ENCODE measurements around the gene ERLEC1. TPM values are rescaled to one million over a fixed set of nuclear protein-coding genes. Genes with fewer than 3 reads are reported as not detected.

ERLEC1 gene
- total RNA-seq, 1 donor from 2014 or later, result 20.9 TPM

Small RNAs within 50 kb of the gene (microRNA-seq; reads per million reads assigned to microRNA genes)
- 0.69 reads per million for gene MIR3682 (ENCODE audit: unreplicated experiment)

Other genes starting within 250 kb of the ERLEC1 start
- gene CHAC2, start 19.2 kb upstream of the ERLEC1 start, total RNA-seq (ENCODE audit: unreplicated experiment), result 1.7 TPM
- 25.3 TPM for gene ASB3, start 91 bp upstream of the ERLEC1 start, total RNA-seq (ENCODE audit: unreplicated experiment)
- gene GPR75, start 72.9 kb downstream of the ERLEC1 start, total RNA-seq (ENCODE audit: unreplicated experiment), result 5.6 TPM
- 87.6 TPM for gene PSME4, start 183.9 kb downstream of the ERLEC1 start, total RNA-seq (ENCODE audit: unreplicated experiment)